Measurements from ENCODE around the gene FBXL17. TPM values are rescaled to one million over a fixed set of nuclear protein-coding genes. Genes with fewer than 3 reads are reported as not detected.
A peak's percentile ranks its signal among the peaks of the same experiment; 100 is the strongest.

The FBXL17 gene
- total RNA-seq, 1 experiment from 2014 or later = 5.3 TPM

- H3K9me3 Mint-ChIP-seq = no peaks in the 10 kb centered on the region
- no peak overlapping the region for H3K4me3 Mint-ChIP-seq
- Histone ChIP-seq H4K5ac (ENCODE audit: insufficient read length, low read depth, low read length) (no peak overlapping the region), H2BK5ac (ENCODE audit: insufficient read length, low read length) (no peak overlapping the region), H2AK5ac (ENCODE audit: insufficient read length, low read length) (no peak overlapping the region), H2BK15ac (ENCODE audit: low read depth, low read length) (no peak overlapping the region), H3K4me1 (ENCODE audit: insufficient read depth, low read length) (peaks cover 5% of the 10 kb centered on the region; the same call in 1 of the 2 replicates), H3K9me3 (ENCODE audit: control insufficient read depth, low read depth, low read length) (no peaks in the 10 kb centered on the region), H3T11ph (ENCODE audit: low read length) (no peak overlapping the region), H3K9ac (ENCODE audit: extremely low read depth, insufficient read length, low read length) (no peak overlapping the region), H3K27me3 (ENCODE audit: insufficient read depth, low read length) (no peaks in the 10 kb centered on the region), H4K91ac (ENCODE audit: insufficient read length, low read depth, low read length) (no peak overlapping the region), H4K8ac (replicated peaks; ENCODE audit: insufficient read length, low read depth, low read length) (no peak overlapping the region), H3K4me2 (ENCODE audit: insufficient read depth, insufficient read length, low read length) (no peak overlapping the region), H2AFZ (ENCODE audit: low read length) (no peak overlapping the region), H2BK12ac (ENCODE audit: insufficient read length, low read depth, low read length) (no peak overlapping the region), H3K23ac (ENCODE audit: insufficient read length, low read depth, low read length) (no peak overlapping the region), H3K27ac (ENCODE audit: insufficient read length, low read depth, low read length) (no peak overlapping the region), H3K56ac (ENCODE audit: insufficient read length, low read depth, low read length) (no peak overlapping the region), H3K18ac (ENCODE audit: insufficient read length, low read depth, low read length) (no peak overlapping the region), H4K20me1 (ENCODE audit: control insufficient read depth, insufficient read depth, insufficient read length) (no peaks in the 10 kb centered on the region), H2BK120ac (ENCODE audit: low read depth, low read length, poor library complexity, severe bottlenecking) (no peak overlapping the region), H3K79me2 (ENCODE audit: insufficient read depth, low read length) (no peaks in the 10 kb centered on the region), H2BK20ac (ENCODE audit: low read depth, low read length, poor library complexity, severe bottlenecking) (no peak overlapping the region), H3K14ac (ENCODE audit: insufficient read depth, low read length) (no peak overlapping the region), H3K79me1 (ENCODE audit: insufficient read depth, low read depth, low read length, poor library complexity, severe bottlenecking) (no peaks in the 10 kb centered on the region), H3K23me2 (ENCODE audit: insufficient read length, low read depth, low read length, poor library complexity, severe bottlenecking) (no peaks in the 10 kb centered on the region), H3K4ac (ENCODE audit: low read depth, low read length) (no peak overlapping the region)
- WGBS (ENCODE audit: extremely low coverage, insufficient read length, low lambda C conversion rate) = no CpG with 5 or more reads among the region's 13 CpGs
- H3K36me3 Mint-ChIP-seq (ENCODE audit: insufficient read depth in 1 of 3, low read depth in 3 of 3) = no peaks in the 10 kb centered on the region
- peaks cover 34 to 35% of the 10 kb centered on the region in 2 experiments for H3K4me1 Mint-ChIP-seq
- TF ChIP-seq CTCF (conservative IDR thresholded peaks at IDR 0.05) = no peak
- DNase-seq = no peak
- no peaks in the 10 kb centered on the region for H3K27me3 Mint-ChIP-seq (ENCODE audit: low read depth)
- H3K27ac Mint-ChIP-seq = peak overlapping the region in 1 of 3 experiments; percentile 23; a peak in 1 of 7 replicates
These were observed 400.8 kb downstream of the FBXL17 start for GRCh38 chr5:107980923-107981692.
